Tongue (tissue), 2 donors: ENCODE measurements around the gene TUBB4B. TPM values are rescaled to one million over a fixed set of nuclear protein-coding genes. Genes with fewer than 3 reads are reported as not detected.

ENCODE experiments used
- DNase-seq: peaks from one replicate; pipeline ENCODE4 v3.0.0-alpha.2; 2015
- total RNA-seq: library from RNA; depleted of rRNA; stranded (reverse); fragments of >200 nt; gene quantifications from one replicate; pipeline ENCODE4 v1.2.3, GENCODE V29; 2014

TUBB4B gene
- 172 TPM for total RNA-seq

- DNase-seq, result peak; percentile 100
These were observed at the start of gene TUBB4B for GRCh38 chr9:137240841-137241489. TSS of gene TUBB4B (plus strand) at chr9:137241287. CDS start at chr9:137241361, 74 bp downstream.

GRCh38 chr9:137191691-137192447, 49.2 kb upstream of the TUBB4B start:
- DNase-seq, result no peak

GRCh38 chr9:137192448-137192780, 48.7 kb upstream of the TUBB4B start:
- no peak for DNase-seq

- no peak for DNase-seq
These were observed 48.2 kb upstream of the TUBB4B start for GRCh38 chr9:137192859-137193258.

GRCh38 chr9:137193771-137194170, 47.3 kb upstream of the TUBB4B start:
- DNase-seq, result no peak

GRCh38 chr9:137194388-137194787, 46.7 kb upstream of the TUBB4B start:
- no peak for DNase-seq

- no peak for DNase-seq
These were observed 46.2 kb upstream of the TUBB4B start for GRCh38 chr9:137194909-137195308.

GRCh38 chr9:137195525-137196220, 45.4 kb upstream of the TUBB4B start:
- DNase-seq, result no peak

- DNase-seq, result no peak
These were observed 42.8 kb upstream of the TUBB4B start for GRCh38 chr9:137198051-137198901.

GRCh38 chr9:137198902-137199283, 42.2 kb upstream of the TUBB4B start:
- no peak for DNase-seq

GRCh38 chr9:137199411-137200121, 41.5 kb upstream of the TUBB4B start:
- no peak for DNase-seq

- peak; percentile 100 for DNase-seq
These were observed 40.5 kb upstream of the TUBB4B start, which contains the start of gene TPRN for GRCh38 chr9:137200311-137201204. TSS of gene TPRN (minus strand) at chr9:137200741. CDS start at chr9:137200711, 30 bp downstream.

- no peak for DNase-seq
These were observed 39.8 kb upstream of the TUBB4B start for GRCh38 chr9:137201205-137201868.

GRCh38 chr9:137202966-137203365, 38.1 kb upstream of the TUBB4B start:
- DNase-seq, result no peak

- no peak for DNase-seq
These were observed 36.4 kb upstream of the TUBB4B start for GRCh38 chr9:137204731-137205125.

GRCh38 chr9:137205126-137206069, 35.7 kb upstream of the TUBB4B start, which contains the start of the genes NDOR1 and TMEM203:
TSS of gene NDOR1 (plus strand) at chr9:137205700. CDS start at chr9:137205778, 78 bp downstream.
TSS of gene TMEM203 (minus strand) at chr9:137205648. CDS start at chr9:137205414, 234 bp downstream.
- peak; percentile 95 for DNase-seq

- no peak for DNase-seq
These were observed 34.5 kb upstream of the TUBB4B start for GRCh38 chr9:137206602-137207001.

- no peak for DNase-seq
These were observed 29.6 kb upstream of the TUBB4B start for GRCh38 chr9:137211532-137211931.

GRCh38 chr9:137212520-137212919, 28.6 kb upstream of the TUBB4B start:
- no peak for DNase-seq
